HL-60 (cell line): ENCODE results near the gene PRELID2.

Experiments
- CTCF ChIP-seq: IDR thresholded peaks from one replicate; pipeline ENCODE4 v1.5.1; 2011; ENCODE audit warnings: low read length, control low read depth, inconsistent platforms; ENCODE audit not compliant: insufficient read depth
- POLR2AphosphoS5 ChIP-seq: IDR thresholded peaks from 2 replicates; pipeline ENCODE4 v1.6.1; 2012; ENCODE audit warnings: low read depth
- REST ChIP-seq: IDR thresholded peaks from 2 replicates; pipeline ENCODE4 v1.6.1; 2012; ENCODE audit warnings: low read depth; ENCODE audit not compliant: insufficient replicate concordance

DNA sequence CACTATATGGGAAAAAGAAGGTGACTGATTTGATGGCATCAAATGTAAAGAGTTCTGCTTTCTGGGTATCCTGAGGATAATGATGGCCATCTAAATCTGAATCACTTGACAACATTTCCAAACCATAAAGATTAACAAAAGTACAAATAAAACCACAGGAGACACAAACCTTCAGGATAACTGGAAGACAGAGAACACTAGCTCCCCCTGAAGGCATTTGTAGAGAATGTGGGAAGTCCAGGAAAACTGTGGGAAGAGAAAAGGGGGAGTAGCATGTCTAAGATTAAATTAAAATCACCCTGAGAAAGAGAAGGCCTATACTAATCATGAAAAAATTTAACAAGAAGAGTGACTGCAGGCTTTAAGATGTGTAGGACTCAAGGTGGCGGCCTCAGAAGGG is 116.2 kb downstream of the PRELID2 start:
- no peak for TF ChIP-seq POLR2AphosphoS5
- no peak for TF ChIP-seq CTCF
- no peak for TF ChIP-seq REST
